ENCODE results near the gene MYO3B.
"Not testable (repeated sequence)": the region's sequence is repeated elsewhere in the genome, so short reads cannot be mapped to it uniquely, and the experiment has no call there.

The MYO3B gene

DNA sequence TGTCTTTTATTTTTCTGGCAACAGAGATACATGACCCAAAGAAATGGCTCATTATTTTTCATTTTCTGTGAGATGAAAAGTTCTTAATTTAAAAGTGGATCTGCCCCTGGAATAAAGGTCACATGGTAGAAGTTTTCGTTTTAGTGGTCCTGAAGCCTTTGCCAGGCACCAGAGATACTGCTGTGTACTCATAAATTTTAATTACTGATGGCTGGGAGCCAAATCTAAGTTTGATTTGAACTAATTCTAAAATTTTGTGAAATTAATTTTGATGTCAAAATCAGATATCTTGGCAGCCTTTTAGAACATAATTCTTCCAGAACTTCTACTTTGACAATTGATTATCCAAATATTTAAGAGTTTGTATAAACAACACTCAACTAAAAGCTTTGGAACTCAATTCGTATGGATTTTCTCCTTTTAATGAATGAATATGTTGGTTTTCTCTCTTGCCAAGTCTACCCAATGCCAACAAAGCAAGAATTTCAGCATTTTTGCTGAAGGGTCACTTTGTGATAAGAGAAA is 408.7 kb downstream of the MYO3B start:
- no peak for DNase-seq (ENCODE audit: low read depth, low spot score)
- H3K4me3 ChIP-seq (ENCODE audit: low read length), result no peak overlapping the region

- no peak overlapping the region for H3K4me3 ChIP-seq (ENCODE audit: low read length)
- DNase-seq (ENCODE audit: low read depth, low spot score), result no peak
These were observed 409.2 kb downstream of the MYO3B start for GRCh38 chr2:170587117-170587516.

DNA sequence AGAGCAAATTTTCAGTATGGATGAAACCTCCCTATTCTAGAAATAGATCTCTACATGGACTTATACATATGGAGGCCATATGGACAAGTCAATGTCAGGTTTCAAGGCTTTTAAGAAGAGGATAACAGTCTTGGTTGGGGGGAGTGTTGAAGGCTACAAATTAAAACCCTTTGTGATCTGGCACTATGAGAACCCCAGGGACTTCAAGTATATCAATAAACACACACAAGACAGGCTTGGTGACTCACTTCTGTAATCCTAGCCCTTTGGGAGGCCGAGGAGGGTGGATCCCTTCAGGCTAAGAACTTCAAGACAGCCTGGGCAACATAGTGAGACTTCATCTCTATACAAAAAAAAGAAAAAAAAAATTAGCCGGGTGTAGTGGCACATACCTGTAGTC is 410.0 kb downstream of the MYO3B start:
- no peak overlapping the region for H3K4me3 ChIP-seq (ENCODE audit: low read length)
- no peak for DNase-seq (ENCODE audit: low read depth, low spot score)

DNA sequence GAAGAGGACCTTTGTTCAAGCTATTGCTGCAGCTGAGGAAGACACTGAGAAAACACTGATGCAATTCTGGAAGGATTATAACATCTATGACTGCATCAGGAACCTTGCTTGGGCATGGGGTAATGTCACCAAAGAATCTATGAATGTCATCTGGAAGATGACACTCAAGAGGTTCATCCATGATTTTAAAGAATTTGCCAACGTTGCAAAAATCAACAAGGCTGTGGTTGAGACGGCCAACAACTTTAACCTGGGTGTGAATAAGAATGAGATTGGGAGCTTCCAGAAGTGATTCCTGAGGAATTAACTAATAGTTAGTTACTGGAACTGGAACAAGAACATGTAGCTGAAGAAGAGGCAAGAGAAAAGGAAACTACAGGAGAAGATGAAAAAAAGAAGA is 410.8 kb downstream of the MYO3B start:
- no peak overlapping the region for H3K4me3 ChIP-seq (ENCODE audit: low read length)
- DNase-seq (ENCODE audit: low read depth, low spot score), result no peak

GRCh38 chr2:170596576-170596975 is 418.6 kb downstream of the MYO3B start:
- no peak overlapping the region for H3K4me3 ChIP-seq (ENCODE audit: low read length)
- no peak for DNase-seq (ENCODE audit: low read depth, low spot score)

DNA sequence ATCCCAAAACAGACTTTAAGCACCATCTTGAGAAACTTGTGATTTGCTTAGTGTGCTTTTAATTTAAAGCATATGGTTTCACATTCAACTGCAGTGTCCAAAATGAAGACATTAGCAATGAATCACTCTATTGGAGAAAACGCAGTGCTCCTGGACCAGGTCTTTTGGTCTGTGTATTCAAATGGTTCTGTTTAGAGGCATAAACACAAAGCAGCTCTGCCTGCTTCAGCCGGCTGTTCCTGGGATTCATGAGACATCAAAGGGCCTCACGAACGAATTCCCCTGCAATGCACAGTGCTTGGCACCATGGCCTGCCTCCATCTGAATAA is 420.1 kb downstream of the MYO3B start:
- no peak for DNase-seq (ENCODE audit: low read depth, low spot score)
- no peak overlapping the region for H3K4me3 ChIP-seq (ENCODE audit: low read length)

GRCh38 chr2:170601489-170601888 is 423.5 kb downstream of the MYO3B start:
- no peak overlapping the region for H3K4me3 ChIP-seq (ENCODE audit: low read length)
- DNase-seq (ENCODE audit: low read depth, low spot score), result no peak

- DNase-seq (ENCODE audit: low read depth, low spot score), result no peak
These were observed 427.9 kb downstream of the MYO3B start for GRCh38 chr2:170605862-170606261.

DNA sequence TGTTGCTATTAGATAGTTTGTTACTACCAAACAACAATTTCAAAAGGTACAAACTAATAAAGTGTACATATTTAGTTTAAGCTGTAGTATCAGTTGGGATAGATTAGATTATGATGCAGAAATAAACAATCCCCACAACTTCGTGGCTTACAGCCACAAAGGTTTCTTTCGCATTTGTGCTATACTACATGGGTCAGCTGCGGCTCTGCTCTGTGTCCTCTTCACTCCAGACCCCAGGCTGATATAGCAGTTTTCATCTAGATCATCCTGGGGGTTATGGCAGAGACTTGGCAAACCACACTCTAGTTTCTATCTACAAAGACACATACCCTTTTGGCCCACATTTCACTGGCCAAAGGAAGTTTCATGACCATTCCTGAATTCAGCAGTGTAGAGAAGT is 429.2 kb downstream of the MYO3B start:
- no peak for DNase-seq (ENCODE audit: low read depth, low spot score)
- no peak overlapping the region for H3K4me3 ChIP-seq (ENCODE audit: low read length)

More at GRCh38 chr2:170605862-170606261, 427.9 kb downstream of the MYO3B start:
- no peak overlapping the region for H3K4me3 ChIP-seq (ENCODE audit: low read length)

DNA sequence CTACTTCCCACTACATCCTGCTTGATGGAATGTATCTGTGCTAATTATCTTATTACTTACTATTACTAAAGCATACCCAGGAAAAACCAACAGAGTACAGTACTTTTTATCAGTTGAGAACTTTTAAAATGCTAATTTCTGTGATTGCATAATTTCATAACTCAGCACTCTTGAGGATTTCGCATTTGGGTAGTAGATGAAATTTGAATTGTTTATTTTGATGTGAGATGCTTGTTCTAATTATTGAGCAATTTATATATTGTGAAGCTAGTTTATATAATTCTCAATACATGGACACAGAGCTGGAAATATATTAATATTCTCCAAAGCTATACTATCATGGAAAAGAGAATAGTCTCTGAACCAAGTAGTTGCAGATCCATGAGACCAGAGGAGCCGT is 432.7 kb downstream of the MYO3B start:
- no peak for DNase-seq (ENCODE audit: low read depth, low spot score)
- H3K4me3 ChIP-seq (ENCODE audit: low read length), result no peak overlapping the region

- H3K4me3 ChIP-seq (ENCODE audit: low read length); DNase-seq (ENCODE audit: low read depth, low spot score): not testable (repeated sequence)
These were observed 441.0 kb downstream of the MYO3B start for GRCh38 chr2:170618948-170619347.

DNA sequence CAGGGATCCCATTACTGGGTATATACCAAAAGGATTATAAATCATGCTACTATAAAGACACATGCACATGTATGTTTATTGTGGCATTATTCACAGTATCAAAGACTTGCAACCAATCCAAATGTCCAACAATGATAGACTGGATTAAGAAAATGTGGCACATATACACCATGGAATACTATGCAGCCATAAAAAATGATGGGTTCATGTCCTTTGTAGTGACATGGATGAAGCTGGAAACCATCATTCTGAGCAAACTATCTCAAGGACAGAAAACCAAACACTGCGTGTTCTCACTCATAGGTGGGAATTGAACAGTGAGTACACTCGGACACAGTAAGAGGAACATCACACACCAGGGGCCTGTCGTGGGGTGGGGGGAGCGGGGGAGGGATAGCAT is 457.1 kb downstream of the MYO3B start:
- DNase-seq (ENCODE audit: low read depth, low spot score); H3K4me3 ChIP-seq (ENCODE audit: low read length): not testable (repeated sequence)

DNA sequence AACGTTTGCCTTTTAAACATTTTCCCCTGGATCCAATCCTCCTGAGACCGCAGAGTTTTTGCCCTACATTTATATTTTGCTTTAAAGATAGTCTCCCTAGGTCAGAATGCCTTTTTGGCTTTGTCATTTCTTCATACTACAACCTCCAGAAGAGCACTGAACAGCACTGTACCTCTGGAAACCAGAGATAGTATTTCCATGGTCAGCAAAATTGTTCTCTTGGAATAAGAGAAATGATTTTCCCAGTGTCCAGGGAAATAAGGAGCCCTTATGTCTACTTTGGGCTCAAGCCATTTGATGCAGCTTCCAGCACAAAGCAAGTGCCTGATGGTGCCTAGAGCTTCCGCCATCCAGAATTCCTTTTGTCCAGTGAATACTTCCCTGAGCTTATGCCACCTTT is 461.7 kb downstream of the MYO3B start:
- H3K4me3 ChIP-seq (ENCODE audit: low read length), result no peak overlapping the region
- no peak for DNase-seq (ENCODE audit: low read depth, low spot score)

DNA sequence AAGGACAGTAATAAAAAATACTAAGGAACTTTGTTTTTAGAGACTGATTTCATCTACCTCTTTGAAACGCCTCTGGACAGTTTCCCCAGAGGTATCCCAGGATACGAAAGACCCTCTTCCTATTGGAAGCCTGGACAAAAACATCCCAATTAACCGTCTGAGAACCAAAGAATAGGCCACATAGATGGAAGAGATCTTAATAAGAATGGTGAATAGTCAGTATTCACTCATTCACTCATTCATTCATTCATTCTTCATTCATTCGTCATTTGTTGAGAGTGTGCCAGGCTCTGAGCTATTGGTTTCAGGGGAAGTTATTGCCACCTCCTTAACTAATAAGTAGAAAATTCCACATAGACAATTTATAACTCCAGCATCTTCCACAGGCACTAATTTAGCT is 464.0 kb downstream of the MYO3B start:
- H3K4me3 ChIP-seq (ENCODE audit: low read length), result no peak overlapping the region
- no peak for DNase-seq (ENCODE audit: low read depth, low spot score)

DNA sequence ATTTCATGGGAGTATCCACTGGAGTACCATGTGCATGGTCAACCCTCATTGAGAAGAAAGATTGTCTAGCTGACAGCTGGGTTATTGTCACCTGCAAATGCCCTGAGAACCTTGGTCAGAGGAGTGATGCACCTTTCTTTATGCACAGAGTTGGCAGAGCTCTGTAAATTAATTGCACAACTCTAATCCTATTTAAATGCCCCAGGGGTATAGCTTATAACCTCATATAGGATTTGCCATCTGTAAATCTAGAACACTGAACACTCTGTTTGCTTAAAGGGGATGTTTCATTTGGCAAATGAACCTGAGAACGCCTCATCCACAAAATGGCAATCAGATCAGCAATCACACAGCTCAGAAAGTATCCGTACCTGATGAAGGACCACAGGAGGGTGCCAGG is 465.4 kb downstream of the MYO3B start:
- DNase-seq (ENCODE audit: low read depth, low spot score), result no peak
- no peak overlapping the region for H3K4me3 ChIP-seq (ENCODE audit: low read length)

DNA sequence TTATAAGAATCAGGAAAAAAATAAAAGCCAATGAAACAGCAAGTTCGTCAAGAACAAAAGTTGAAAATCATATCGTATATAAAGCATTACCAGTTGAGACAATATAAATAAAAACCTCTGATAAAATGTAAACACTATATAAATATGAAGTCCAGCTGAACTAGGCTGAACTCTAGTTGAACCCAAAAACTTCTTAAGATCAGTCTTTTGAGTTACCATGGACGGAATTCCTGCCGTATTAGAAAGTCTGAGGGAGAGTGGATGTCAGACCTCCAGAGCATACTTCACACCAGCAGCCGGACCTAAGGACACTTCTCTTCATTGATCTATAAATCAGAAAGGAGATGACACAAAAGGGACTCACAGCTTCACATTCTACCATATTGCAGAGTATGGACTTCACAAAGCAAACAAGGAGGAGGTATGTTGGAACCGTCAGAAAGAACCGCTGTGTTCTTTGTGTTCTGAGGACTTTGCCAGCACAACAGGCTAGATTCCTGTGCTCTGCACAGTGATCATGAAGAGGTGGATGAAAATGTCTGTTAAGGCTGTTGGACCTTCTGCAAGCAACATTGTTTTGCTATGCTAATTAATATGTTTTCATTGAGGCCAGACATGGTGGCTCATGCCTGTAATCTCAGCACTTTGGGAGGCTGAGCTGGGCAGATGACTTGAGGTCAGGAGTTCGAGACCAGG is 469.9 kb downstream of the MYO3B start:
- H3K4me3 ChIP-seq (ENCODE audit: low read length), result no peak overlapping the region
- DNase-seq (ENCODE audit: low read depth, low spot score), result no peak

DNA sequence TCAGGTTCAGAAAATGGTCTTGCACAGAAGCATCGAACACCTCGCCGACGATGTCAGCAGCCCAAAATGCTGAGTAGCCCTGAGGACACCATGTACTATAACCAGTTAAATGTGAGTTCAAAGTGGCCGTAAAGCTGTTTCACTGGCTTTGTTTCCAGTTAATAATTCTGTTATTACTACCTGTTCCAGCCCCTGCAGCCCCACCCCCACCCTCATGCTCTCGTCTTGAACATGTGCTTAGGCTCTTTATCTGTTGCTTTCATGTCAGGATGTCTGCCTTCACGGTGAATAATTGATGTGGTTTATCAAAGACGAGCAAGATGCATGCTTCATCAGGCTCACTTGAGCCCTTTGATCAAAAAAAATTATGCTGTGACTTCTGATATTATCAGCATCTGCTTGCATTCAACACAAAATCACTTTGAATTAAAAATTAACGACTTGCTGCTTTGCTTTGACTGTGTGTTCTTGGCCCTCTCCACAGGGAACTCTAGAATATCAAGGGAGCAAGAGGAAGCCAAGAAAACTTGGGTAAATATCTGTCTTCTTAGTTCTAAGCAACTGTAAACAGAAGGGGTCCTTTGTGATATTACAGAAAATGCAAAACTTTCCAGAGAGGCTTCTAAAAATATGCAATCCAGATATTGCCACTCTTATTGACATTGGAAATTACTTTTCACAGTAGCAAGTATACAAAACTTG is 473.8 kb downstream of the MYO3B start:
- peak; percentile 98 for DNase-seq (ENCODE audit: low read depth, low spot score)
- H3K4me3 ChIP-seq (ENCODE audit: low read length), result peak overlapping the region; percentile 31

DNA sequence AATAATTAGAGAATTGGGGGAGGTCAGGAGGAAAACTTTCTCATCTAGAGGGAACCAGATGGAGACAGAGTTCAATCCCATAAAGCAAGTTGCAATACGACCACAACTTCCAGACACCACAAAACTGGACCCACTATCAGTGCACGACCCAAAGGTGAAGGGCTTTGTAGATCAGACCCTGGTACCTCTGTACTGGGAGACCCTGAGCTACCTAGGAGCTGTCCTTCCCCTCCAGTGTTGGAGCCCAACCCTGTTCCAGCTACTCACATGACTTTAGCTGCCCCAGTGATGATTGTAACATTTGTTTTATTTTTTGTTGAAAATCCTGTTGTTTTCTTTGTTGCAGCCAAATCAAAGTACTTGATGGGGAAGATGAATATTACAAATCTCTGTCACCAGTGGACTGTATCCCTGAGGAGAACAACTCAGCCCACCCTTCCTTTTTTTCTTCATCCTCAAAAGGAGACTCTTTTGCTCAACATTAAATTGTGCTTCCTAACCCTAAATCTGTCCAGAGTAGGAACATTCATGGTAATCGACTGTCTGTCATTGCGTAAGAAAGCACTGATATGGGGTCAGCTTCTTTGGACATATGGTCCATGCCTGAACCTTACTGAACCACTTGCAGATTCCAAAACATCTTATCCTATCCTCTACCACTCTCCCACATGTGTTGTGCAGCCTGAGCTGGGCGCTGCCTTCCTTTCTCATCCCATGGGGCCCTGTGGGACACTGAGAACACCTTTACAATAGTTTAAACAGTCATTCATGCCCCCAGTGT is 474.9 kb downstream of the MYO3B start:
- H3K4me3 ChIP-seq (ENCODE audit: low read length), result no peak overlapping the region
- no peak for DNase-seq (ENCODE audit: low read depth, low spot score)

- no peak overlapping the region for H3K4me3 ChIP-seq (ENCODE audit: low read length)
- no peak for DNase-seq (ENCODE audit: low read depth, low spot score)
These were observed 478.7 kb downstream of the MYO3B start for GRCh38 chr2:170656669-170657068.

GRCh38 chr2:170660409-170660808 is 482.5 kb downstream of the MYO3B start:
- no peak for DNase-seq (ENCODE audit: low read depth, low spot score)
- no peak overlapping the region for H3K4me3 ChIP-seq (ENCODE audit: low read length)
